ENCODE data around the gene ATIC. TPM values are rescaled to one million over a fixed set of nuclear protein-coding genes. Genes with fewer than 3 reads are reported as not detected.
"Not testable (repeated sequence)": the region's sequence is repeated elsewhere in the genome, so short reads cannot be mapped to it uniquely, and the experiment has no call there.

ATIC gene
- total RNA-seq, 4 donors from 2014 or later, result 20.5 to 57.6 (median 29.8) TPM

DNA sequence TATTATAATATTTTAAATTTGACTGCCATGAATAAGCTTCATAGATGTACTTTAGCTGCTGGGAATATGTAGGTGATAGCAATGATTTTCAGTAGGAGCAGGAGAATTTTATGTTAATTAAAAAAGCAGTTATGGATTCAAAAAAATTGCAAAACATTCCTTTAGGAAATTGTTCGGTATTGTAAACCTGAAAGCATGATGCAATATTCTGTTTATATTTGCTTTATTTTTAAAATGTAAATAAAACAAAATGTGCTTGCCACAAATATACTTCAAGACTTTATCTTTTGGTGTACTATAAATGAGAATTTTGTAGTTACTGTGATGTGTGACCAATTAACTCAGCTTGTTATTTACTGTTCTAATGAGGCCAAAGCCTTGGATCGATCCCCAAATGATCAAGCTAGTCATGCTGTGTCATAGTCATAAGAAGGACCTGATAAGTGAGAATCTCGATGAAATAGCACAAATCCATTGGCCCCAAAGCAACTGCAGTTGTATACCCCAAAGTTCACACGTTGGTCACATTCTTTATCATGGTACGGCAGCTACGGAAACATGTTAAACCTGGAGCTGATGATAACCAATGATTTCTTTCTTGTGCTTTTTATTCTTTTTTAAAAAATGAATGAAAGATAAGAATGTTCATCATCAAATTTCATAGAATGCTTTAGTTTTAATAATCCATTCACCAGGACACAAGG lies 23.6 kb upstream of the ATIC start:
- Histone ChIP-seq H3K9me3 (no peaks in the 10 kb centered on the region), H3K4me3 (no peak overlapping the region), H3K36me3 (no peaks in the 10 kb centered on the region), H3K4me1 (no peaks in the 10 kb centered on the region), H3K27ac (no peak overlapping the region), H3K27me3 (no peaks in the 10 kb centered on the region)
- intact Hi-C loops (cut with DNase I; ENCODE audit: low total_unique reads), result no loop called here
- no peak for DNase-seq
- no peak for TF ChIP-seq POLR2A (IDR thresholded peaks at IDR 0.05)
- TF ChIP-seq, protein P1, sequence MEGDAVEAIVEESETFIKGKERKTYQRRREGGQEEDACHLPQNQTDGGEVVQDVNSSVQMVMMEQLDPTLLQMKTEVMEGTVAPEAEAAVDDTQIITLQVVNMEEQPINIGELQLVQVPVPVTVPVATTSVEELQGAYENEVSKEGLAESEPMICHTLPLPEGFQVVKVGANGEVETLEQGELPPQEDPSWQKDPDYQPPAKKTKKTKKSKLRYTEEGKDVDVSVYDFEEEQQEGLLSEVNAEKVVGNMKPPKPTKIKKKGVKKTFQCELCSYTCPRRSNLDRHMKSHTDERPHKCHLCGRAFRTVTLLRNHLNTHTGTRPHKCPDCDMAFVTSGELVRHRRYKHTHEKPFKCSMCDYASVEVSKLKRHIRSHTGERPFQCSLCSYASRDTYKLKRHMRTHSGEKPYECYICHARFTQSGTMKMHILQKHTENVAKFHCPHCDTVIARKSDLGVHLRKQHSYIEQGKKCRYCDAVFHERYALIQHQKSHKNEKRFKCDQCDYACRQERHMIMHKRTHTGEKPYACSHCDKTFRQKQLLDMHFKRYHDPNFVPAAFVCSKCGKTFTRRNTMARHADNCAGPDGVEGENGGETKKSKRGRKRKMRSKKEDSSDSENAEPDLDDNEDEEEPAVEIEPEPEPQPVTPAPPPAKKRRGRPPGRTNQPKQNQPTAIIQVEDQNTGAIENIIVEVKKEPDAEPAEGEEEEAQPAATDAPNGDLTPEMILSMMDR (IDR thresholded peaks at IDR 0.05), result no peak

DNA sequence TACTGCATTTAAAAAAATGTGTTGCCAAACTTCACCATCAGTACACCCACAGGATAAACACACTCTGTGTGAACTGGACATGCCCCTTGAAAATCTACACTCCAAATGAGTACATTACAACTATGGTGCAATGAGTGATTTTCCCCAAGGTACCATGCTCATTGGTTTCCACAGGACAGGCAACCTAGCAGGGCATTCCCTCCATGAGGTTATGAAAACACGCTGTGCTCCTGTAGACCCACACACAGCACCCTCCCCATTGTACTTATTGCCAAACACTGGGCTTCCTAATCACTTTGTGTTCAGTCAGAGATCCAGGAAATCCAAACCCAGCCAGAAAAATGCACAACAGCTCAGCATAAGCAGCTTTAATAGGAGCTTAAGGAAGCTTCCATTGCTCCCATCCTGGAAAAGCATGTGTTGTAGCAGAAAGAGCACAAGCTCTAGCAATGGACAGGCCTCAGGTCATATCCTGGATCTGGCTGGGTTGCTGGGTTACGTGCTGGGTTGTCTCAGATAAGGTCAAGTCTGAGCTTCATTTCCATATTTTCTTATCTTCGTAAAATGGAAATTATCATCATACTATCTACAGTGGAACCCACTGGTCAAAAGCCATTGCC lies 20.8 kb upstream of the ATIC start:
- Histone ChIP-seq H3K27ac (no peak overlapping the region), H3K4me3 (no peak overlapping the region), H3K36me3 (no peaks in the 10 kb centered on the region), H3K27me3 (no peaks in the 10 kb centered on the region), H3K4me1 (no peaks in the 10 kb centered on the region), H3K9me3 (no peaks in the 10 kb centered on the region)
- no peak for DNase-seq
- TF ChIP-seq, protein P1 (IDR thresholded peaks at IDR 0.05), result no peak
- no peak for TF ChIP-seq POLR2A (IDR thresholded peaks at IDR 0.05)
- intact Hi-C loops (cut with DNase I; ENCODE audit: low total_unique reads), result no loop called here

DNA sequence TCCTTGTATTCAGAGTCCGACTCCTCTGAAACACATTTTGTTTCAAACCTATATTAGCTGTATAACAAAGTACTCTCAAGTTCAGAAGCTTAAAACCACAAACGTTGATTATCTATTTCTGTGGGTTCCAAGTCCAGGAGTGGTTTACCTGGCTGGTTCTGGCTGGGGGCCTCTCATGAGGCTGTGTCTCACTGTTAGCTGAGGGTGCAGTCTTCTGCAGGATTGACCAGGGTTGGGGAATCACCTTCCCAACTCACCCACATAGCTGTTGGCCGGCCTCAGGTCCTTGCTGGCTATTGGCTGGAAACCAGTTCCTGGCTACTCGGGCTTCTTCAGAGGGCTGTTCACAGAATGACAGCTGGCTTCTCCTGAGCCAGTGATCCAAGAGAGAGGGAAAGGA lies 18.0 kb upstream of the ATIC start:
- intact Hi-C loops (cut with DNase I; ENCODE audit: low total_unique reads), result no loop called here
- Histone ChIP-seq H3K4me3 (no peak overlapping the region), H3K9me3 (no peaks in the 10 kb centered on the region), H3K4me1 (no peaks in the 10 kb centered on the region), H3K27me3 (no peaks in the 10 kb centered on the region), H3K27ac (no peak overlapping the region), H3K36me3 (no peaks in the 10 kb centered on the region)
- no peak for TF ChIP-seq POLR2A (IDR thresholded peaks at IDR 0.05)
- TF ChIP-seq, protein P1 (IDR thresholded peaks at IDR 0.05), result no peak
- DNase-seq, result no peak

DNA sequence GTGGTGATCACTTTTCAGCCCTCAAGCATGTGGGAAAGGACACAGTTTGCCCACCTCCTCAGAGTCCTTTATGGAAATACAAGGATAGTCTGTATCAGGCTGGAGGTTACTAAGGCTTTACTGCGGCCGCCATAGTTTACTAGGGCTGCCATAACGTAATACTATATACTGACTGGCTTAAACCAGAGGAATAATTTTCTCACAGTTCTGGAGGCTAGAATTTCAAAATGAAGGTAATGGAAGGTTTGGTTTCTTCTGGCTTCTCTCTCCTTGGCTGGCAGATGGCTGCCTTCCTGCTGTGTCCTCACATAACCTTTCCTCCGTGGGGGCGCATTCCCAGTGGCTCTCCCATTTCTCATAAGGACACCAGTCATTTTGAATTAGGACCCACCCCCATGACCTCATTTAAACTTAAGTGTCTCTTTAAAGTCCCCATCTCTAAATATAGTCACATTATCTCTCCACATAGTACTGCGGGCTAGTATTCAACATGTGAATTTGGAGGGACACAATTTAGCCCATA lies 12.5 kb upstream of the ATIC start:
- Histone ChIP-seq H3K4me1 (no peaks in the 10 kb centered on the region), H3K4me3 (no peak overlapping the region), H3K9me3 (no peaks in the 10 kb centered on the region), H3K36me3 (no peaks in the 10 kb centered on the region), H3K27ac (no peak overlapping the region), H3K27me3 (no peaks in the 10 kb centered on the region)
- TF ChIP-seq, protein P1 (IDR thresholded peaks at IDR 0.05), result no peak
- no peak for TF ChIP-seq POLR2A (IDR thresholded peaks at IDR 0.05)
- no peak for DNase-seq
- intact Hi-C loops (cut with DNase I; ENCODE audit: low total_unique reads), result no loop called here

DNA sequence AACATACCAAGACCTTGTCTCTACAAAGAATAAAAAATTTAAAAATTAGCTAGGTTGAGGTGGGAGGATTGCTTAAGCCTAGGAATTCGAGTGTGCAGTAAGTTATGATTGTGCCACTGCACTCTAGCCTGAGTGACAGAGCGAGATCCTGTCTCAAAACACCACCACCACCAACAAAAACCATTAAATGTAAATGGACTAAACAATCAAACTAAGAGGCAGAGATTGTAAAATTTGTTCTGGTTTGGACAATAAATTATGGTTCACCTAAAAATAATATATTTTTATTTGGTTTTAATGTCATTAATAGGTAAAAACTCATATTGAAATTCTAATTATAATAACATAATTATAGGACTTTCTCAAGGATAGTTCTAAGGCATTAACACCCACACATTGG lies 9.9 kb upstream of the ATIC start:
- Histone ChIP-seq H3K36me3 (no peaks in the 10 kb centered on the region), H3K4me1 (no peaks in the 10 kb centered on the region), H3K9me3 (no peaks in the 10 kb centered on the region), H3K4me3 (no peak overlapping the region), H3K27me3 (no peaks in the 10 kb centered on the region), H3K27ac (no peak overlapping the region)
- DNase-seq, result no peak
- intact Hi-C loops (cut with DNase I; ENCODE audit: low total_unique reads), result no loop called here
- no peak for TF ChIP-seq POLR2A (IDR thresholded peaks at IDR 0.05)
- TF ChIP-seq, protein P1 (IDR thresholded peaks at IDR 0.05), result no peak

DNA sequence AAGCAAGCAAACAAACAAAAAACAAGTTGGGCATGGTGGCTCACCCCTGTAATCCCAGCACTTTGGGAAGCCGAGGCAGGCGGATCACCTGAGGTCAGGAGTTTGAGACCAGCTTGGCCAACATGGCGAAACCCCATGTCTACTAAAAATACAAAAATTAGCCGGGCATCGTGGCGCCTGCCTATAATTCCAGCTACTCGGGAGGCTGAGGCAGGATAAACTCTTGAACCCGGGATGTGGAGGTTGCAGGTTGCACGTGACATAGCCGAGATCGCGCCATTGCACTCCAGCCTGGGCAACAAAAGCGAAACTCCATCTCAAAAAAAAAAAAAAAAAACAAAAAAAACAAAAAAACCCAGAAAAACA lies 617 bp upstream of the ATIC start:
- intact Hi-C loops (cut with DNase I; ENCODE audit: low total_unique reads); H3K9me3 ChIP-seq; H3K36me3 ChIP-seq; H3K4me1 ChIP-seq; DNase-seq; H3K27me3 ChIP-seq: not testable (repeated sequence)
- peak overlapping the region; percentile 52 to 66 for H3K4me3 ChIP-seq
- peak overlapping the region; percentile 69 to 83 for H3K27ac ChIP-seq

All from uterus (tissue), 4 donors.